Measurements from ENCODE around the gene ATOH8.

GRCh38 chr2:85722519-85722918 is 31.3 kb upstream of the ATOH8 start:
- TF ChIP-seq CTCF (IDR thresholded peaks at IDR 0.05) (no peak), EZH2 (IDR thresholded peaks at IDR 0.05; ENCODE audit: borderline replicate concordance, insufficient read depth, low read depth, low read length, poor library complexity, severe bottlenecking) (no peak)
